ENCODE measurements around the gene HOXC10. TPM values are rescaled to one million over a fixed set of nuclear protein-coding genes. Genes with fewer than 3 reads are reported as not detected.

The HOXC10 gene
- total RNA-seq, 1 donor from 2014 or later: not detected

GRCh38 chr12:53941750-53942149 lies 43.2 kb upstream of the HOXC10 start:
- no peaks in the 10 kb centered on the region for H3K36me3 Mint-ChIP-seq (ENCODE audit: low read depth)
- H3K9me3 Mint-ChIP-seq: no peaks in the 10 kb centered on the region
- no peak overlapping the region for H3K27ac Mint-ChIP-seq
- ATAC-seq (ENCODE audit: low read depth): no peak
- H3K4me3 Mint-ChIP-seq: no peak overlapping the region
- POLR2A ChIA-PET: no interaction called here
- H3K27me3 Mint-ChIP-seq: peaks cover 77% of the 10 kb centered on the region
- H3K4me1 Mint-ChIP-seq: no peaks in the 10 kb centered on the region
- no peak for DNase-seq
- CTCF ChIA-PET: no interaction called here
- intact Hi-C loops (cut with micrococcal nuclease): no loop called here
- no peak for TF ChIP-seq CTCF (IDR thresholded peaks at IDR 0.05)

GRCh38 chr12:53942467-53942997 lies 42.4 kb upstream of the HOXC10 start:
- POLR2A ChIA-PET: no interaction called here

GRCh38 chr12:53944209-53944608 lies 40.7 kb upstream of the HOXC10 start:
- no peaks in the 10 kb centered on the region for H3K36me3 Mint-ChIP-seq (ENCODE audit: low read depth)
- ChIA-PET POLR2A (no interaction called here), CTCF (no interaction called here)
- no peak overlapping the region for H3K4me3 Mint-ChIP-seq
- intact Hi-C loops (cut with micrococcal nuclease): no loop called here
- H3K27ac Mint-ChIP-seq: no peak overlapping the region
- H3K27me3 Mint-ChIP-seq: peaks cover 78% of the 10 kb centered on the region
- ATAC-seq (ENCODE audit: low read depth): no peak
- no peaks in the 10 kb centered on the region for H3K9me3 Mint-ChIP-seq
- no peaks in the 10 kb centered on the region for H3K4me1 Mint-ChIP-seq
- TF ChIP-seq CTCF (IDR thresholded peaks at IDR 0.05): no peak
- no peak for DNase-seq

More at GRCh38 chr12:53942467-53942997, 42.4 kb upstream of the HOXC10 start:
- Mint-ChIP-seq H3K36me3 (ENCODE audit: low read depth) (no peaks in the 10 kb centered on the region), H3K27me3 (peaks cover 72% of the 10 kb centered on the region), H3K4me3 (no peak overlapping the region), H3K9me3 (no peaks in the 10 kb centered on the region), H3K4me1 (no peaks in the 10 kb centered on the region), H3K27ac (no peak overlapping the region)
- ATAC-seq (ENCODE audit: low read depth) (no peak), DNase-seq (no peak)
- no peak for TF ChIP-seq CTCF (IDR thresholded peaks at IDR 0.05)
- CTCF ChIA-PET: no interaction called here
- intact Hi-C loops (cut with micrococcal nuclease): no loop called here

GRCh38 chr12:53944907-53945847 lies 39.8 kb upstream of the HOXC10 start:
- Mint-ChIP-seq H3K27me3 (peaks cover 73% of the 10 kb centered on the region), H3K4me1 (no peaks in the 10 kb centered on the region), H3K9me3 (no peaks in the 10 kb centered on the region), H3K4me3 (no peak overlapping the region), H3K27ac (no peak overlapping the region), H3K36me3 (ENCODE audit: low read depth) (no peaks in the 10 kb centered on the region)
- no peak for TF ChIP-seq CTCF (IDR thresholded peaks at IDR 0.05)
- intact Hi-C loops (cut with micrococcal nuclease): no loop called here
- no peak for DNase-seq
- ChIA-PET POLR2A (no interaction called here), CTCF (no interaction called here)
- ATAC-seq (ENCODE audit: low read depth): no peak

- Mint-ChIP-seq H3K27me3 (peaks cover 76% of the 10 kb centered on the region), H3K4me3 (no peak overlapping the region), H3K36me3 (ENCODE audit: low read depth) (no peaks in the 10 kb centered on the region), H3K9me3 (no peaks in the 10 kb centered on the region), H3K4me1 (peaks cover 4% of the 10 kb centered on the region), H3K27ac (no peak overlapping the region)
- intact Hi-C loops (cut with micrococcal nuclease): no loop called here
- TF ChIP-seq CTCF (IDR thresholded peaks at IDR 0.05): no peak
- DNase-seq: no peak
- CTCF ChIA-PET: no interaction called here
- ATAC-seq (ENCODE audit: low read depth): no peak
- POLR2A ChIA-PET: no interaction called here
Measured at GRCh38 chr12:53947743-53948142, 37.2 kb upstream of the HOXC10 start.
